ENCODE measurements around the gene HAVCR2.

GRCh38 chr5:157107508-157107907 lies 1.3 kb downstream of the HAVCR2 start:
- no peak for TF ChIP-seq EZH2 (IDR thresholded peaks at IDR 0.05; ENCODE audit: low read depth)
- no peak for TF ChIP-seq CTCF (conservative IDR thresholded peaks at IDR 0.05)
